Left forelimb (tissue), 1 donor: ENCODE data around the gene ACOT7.

Source experiments
- DNase-seq: peaks from one replicate; pipeline ENCODE4 v3.0.0-alpha.2; 2018; ENCODE audit warnings: low spot score

ACOT7 gene

DNA sequence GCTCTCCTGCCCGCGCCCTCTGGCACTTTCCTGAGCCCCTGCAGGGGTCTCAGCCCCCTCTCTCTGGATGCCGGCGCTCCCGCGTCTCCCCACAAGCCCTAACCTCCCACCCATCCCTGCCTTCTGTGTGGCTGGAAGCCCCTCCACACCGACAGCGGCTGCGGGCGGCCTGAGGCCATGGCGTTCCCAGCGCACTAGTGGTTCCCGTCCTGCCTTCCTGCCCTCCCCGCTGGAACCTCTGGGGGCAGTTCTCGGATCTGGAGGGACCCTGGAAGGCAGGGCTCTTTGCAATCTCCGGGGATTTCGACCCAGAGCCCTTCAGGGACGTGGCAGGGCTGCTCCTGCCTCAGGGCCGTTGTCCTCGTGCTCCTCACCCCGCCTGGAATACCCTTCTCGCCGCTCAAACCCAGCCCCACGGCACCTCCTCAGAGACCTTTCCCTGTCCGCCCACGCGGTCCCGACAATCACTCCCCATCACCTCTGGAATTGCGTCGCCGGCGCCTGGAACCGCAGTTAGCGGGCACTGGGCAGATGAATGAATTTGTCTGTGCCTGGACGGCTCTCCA lies 30.5 kb upstream of the ACOT7 start:
- no peak for DNase-seq

DNA sequence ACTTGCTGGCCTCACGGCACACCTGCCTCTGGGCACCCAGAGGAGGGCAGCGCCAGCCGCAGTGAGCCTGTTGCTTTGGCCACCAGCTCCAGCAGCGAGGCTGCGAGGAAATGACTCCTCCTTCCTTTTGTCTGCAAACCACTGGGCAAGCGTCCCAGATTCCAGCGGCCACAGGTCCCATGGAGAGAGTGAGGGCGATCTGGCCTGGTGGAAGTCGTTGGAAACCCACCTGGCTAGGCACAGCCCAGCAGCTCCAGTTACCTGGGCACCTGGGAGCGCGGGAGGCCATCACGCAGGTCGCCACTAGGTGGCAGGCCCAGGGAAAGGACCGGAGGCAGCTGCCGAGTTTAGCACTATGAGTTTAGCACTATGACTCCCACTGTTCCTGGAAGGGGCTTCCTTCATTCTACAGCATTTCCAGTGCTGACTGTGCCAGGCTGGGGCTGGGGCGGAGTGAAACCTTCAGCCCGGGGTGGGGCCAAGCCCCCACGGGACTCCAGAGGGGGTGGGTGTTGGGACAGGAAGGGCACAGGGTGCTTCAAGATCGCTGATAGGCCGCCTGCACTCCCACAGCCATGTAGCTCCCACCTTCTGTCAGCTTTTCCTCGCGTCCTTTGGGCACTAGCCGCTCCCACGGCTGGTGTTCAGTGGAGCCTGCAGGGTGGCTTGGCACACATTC lies 29.9 kb upstream of the ACOT7 start:
- no peak for DNase-seq

- no peak for DNase-seq
These were observed 27.7 kb upstream of the ACOT7 start for GRCh38 chr1:6421266-6421665.

DNA sequence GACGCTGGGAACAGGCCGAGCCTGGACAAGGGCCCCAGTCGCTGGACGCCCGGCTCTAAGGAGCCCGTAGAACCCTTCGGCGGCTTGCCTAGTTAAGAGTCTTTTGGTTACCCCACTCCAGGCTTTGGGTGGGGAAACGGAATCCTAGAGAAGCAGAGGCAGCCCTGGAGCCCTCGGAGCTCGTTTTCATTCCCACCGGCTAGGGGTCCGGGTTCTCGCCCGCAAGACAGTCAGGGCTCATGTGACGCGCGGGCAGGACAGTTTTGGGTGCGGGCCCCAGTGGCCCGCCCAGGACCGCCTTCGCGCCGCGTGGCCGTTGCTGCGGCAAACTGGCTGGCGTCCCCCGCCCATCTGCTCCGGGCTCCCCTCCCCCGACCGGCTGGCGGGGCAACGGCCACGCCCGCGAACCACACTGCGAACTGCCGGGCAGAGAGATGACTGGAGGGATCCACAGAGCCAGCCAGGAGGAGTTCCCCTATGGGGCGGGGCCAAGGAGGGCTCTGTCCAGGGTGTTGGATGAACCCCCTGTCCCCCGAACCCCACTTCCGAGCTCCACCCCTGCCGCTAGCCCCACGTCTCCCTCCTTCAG lies 27.0 kb upstream of the ACOT7 start:
- DNase-seq = no peak

GRCh38 chr1:6419804-6420453 lies 26.4 kb upstream of the ACOT7 start, which contains the start of gene HES2:
TSS of gene HES2 (minus strand) at chr1:6419919. CDS start at chr1:6419820, 99 bp downstream.
- no peak for DNase-seq

GRCh38 chr1:6419397-6419803 lies 25.8 kb upstream of the ACOT7 start:
- no peak for DNase-seq

DNA sequence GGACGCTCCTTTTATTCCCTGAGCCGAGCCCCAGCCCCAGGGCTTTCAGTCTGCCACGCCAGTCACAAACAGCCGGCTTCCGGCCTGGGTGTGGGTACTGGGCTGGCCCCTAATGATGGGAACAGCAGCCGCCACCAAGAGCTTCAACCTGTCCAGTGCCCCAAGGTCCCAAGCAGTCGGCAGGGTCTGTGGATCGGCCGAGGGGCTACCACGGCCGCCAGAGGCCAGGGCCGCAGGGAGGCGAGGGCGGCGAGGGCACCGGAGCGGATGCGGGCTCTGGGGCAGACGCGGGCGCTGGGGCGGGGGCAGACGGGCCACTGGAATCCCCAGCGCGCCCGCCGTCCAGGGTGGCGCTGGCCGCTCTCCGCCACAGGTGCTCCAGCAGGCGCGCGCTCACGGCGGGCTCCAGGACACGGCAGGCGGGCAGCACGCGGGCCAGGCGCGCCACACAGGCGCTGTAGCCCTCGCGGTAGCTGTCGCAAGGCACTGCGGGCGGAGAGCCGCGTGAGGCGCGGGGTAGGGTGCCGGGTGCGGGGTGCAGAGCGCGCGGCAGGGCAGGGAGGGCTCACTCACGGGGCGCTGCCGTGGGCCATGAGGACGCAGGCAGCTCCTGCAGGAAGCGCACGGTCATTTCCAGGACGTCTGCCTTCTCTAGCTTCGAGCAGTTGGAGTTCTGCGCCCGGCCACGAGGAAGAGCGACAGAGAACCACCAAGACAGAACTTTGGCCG lies 25.3 kb upstream of the ACOT7 start:
- DNase-seq = no peak

DNA sequence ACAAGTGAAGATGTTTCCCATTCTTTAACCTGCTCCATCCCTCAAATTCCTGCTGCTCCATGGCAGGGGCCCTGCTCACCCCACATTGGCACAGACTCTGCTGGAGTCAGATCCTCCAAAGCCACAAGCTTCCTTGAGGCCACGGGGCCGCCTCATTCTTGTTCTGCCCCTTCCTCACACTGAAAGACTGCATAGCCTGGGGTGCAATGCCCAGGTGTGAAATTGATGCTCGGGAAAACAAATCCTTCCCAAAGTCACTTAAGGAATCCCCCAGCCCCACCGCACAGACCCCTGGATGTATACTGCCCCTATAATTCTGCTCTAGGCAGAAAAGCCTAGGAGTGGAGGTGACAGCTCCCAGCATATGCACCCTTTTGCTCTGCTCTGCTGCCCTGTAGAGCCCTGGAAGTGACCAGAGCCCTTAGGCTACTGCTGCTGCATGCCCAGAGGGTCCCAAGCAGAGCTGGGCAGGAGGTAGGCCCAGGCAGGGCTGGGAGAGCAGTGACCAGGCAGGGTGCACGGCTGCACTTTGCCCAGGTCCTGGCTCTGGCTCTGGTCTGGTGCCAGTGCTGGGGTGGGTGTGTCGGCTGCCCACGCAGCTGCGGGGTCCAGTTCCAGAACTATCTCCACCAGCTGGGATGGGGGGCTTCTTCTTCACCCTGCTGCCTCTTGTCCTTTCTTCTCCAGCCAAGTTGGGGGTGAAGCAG lies 24.5 kb upstream of the ACOT7 start:
- DNase-seq = no peak

DNA sequence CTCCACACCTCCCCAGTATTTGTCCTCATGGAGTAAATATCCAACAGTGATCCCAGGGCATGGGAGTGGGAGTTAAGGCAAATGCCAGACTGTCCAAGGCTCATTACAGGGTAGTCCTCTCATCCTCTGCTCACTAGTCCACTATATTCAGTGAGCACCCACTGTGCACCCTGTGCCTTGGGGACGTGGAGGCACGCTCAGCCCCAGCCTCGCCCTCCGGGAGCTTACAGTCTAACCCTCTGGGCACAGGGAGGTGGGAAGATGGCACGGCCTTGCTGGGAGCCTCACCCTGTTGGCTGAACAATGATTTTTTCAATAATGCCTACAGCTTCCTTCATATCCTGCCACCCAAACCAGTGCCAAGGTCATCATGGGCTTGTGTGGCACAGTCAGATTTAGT lies 23.3 kb upstream of the ACOT7 start:
- DNase-seq = no peak

- DNase-seq = no peak
These were observed 22.7 kb upstream of the ACOT7 start for GRCh38 chr1:6416295-6416656.

DNA sequence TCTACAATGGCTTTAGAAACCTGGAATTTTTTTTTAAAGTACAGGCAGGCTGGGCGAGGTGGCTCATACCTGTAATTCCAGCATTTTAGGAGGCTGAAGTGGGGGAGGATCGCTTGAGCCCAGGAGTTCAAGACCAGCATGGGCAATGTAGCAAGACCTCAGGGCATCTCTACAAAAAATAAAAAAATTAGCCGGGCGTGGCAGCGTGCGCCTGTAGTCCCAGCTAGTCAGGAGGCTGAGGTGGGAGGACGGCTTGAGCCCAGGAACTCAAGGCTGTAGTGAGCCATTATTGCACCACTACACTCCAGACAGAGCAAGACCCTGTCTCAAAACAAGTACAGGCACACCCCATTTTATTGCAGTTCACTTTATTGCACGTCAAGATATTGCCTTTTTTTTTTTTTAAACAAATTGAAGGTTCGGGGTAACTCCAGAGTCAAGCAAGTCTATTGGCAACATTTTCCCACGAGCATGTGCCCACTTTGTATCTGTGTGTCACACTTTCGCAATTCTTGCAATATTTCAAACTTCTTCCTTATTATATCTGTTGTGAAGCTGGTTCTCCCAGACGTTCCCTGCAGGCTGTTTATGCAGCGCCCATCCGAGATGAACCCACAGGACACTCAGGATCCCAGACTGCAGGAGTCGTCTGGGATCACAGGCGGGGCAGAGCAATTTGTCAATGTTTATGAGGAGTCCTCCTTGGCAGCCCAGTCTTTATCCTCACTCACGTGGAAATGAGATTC lies 21.5 kb upstream of the ACOT7 start:
- DNase-seq = no peak

- no peak for DNase-seq
These were observed 20.9 kb upstream of the ACOT7 start for GRCh38 chr1:6414443-6414844.

- DNase-seq = no peak
These were observed 19.3 kb upstream of the ACOT7 start for GRCh38 chr1:6412896-6413295.

- DNase-seq = no peak
These were observed 16.8 kb upstream of the ACOT7 start for GRCh38 chr1:6410248-6410893.

GRCh38 chr1:6409733-6410132 lies 16.2 kb upstream of the ACOT7 start:
- DNase-seq = no peak

DNA sequence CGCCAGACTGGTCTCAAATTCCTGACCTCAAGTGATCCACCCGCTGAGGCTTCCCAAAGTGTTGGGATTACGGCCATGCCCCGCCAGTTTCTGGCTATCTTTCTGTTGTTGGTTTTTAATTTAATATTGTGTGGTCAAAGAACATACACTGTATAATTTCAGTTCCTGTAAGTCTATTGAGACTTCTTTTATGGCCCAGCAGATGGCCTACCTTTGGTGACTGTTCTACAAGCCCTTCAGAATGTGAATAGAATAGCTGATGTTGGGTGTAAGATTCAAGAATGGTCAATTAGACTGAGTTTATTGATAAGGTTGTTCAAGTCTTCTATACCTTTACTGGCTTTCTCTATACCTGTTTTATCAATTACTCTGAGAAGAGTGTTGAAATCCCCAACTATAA lies 15.5 kb upstream of the ACOT7 start:
- DNase-seq = no peak

DNA sequence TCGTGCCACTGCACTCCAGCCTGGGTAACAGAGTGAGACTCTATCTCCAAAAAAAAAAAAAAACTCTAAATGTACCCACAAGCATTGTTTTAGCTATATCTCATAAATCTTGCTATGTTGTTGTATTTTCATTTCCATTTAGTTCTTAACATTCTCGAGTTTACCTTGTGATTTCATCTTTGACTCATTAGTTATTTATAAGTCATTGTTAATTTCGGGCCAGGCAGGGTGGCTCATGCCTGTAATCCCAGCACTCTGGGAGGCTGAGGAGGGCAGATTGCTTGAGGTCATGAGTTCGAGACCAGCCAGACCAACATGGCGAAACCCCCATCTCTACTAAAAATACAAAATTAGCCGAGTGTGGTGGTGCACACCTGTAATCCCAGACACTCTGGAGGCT lies 14.5 kb upstream of the ACOT7 start:
- no peak for DNase-seq

- DNase-seq = no peak
These were observed 8.1 kb upstream of the ACOT7 start for GRCh38 chr1:6401673-6402072.

- no peak for DNase-seq
These were observed 5.7 kb upstream of the ACOT7 start for GRCh38 chr1:6399294-6399693.

DNA sequence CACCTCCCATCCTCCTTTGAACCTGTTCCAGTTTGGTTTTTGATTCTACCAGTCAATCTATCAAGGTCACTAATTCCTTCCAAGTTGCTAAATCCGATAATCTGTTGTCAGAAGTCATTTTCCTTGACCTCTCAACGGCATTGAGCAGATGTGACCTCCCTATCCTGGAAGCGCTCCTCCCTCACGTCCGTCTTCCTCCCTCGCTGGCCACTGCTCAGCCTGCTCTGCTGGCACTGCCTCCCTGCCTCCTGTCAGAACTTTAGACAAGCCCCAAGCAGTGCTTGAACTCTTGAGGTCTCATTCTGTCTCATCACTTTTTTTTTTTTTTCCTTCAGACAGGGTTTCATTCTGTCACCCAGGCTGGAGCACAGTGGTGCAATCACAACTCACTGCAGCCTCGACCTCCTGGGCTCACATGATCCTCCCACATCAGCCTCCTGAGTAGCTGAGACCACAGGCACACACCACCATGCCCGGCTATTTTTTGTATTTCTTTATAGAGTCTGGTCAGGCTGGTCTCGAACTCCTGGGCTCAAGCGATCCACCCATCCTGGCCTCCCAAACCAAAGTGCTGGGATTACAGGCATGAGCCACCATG lies 4.4 kb upstream of the ACOT7 start:
- DNase-seq = no peak
